Nephron (organoid): ENCODE data around the gene MEN1.

Source experiments
- H3K27ac Mint-ChIP-seq, 3 experiments: 2 replicates each; pipeline ENCODE4 v1.8.0; 2020; ENCODE audit warnings: mixed read lengths in 3 of 3, mild to moderate bottlenecking in 2 of 3, moderate library complexity in 1 of 3
- H3K27me3 Mint-ChIP-seq: 2 replicates; pipeline ENCODE4 v1.8.0; 2021; ENCODE audit warnings: low read depth, mild to moderate bottlenecking, moderate library complexity, mixed read lengths
- H3K36me3 Mint-ChIP-seq: 2 replicates; pipeline ENCODE4 v1.8.0; 2020; ENCODE audit warnings: low read depth, mixed read lengths
- H3K4me1 Mint-ChIP-seq: 2 replicates; pipeline ENCODE4 v1.8.0; 2020; ENCODE audit warnings: mixed read lengths
- H3K4me3 Mint-ChIP-seq, 3 experiments: 2 replicates each; pipeline ENCODE4 v1.8.0; 2020; ENCODE audit warnings: mild to moderate bottlenecking in 3 of 3, mixed read lengths in 3 of 3, moderate library complexity in 2 of 3
- H3K9me3 Mint-ChIP-seq: 2 replicates; pipeline ENCODE4 v1.8.0; 2020; ENCODE audit warnings: mixed read lengths
- TF ChIP-seq, protein P1 (sequence below), 3 experiments: fragments of 200-600 bp; sonication (generic); IDR thresholded peaks; one replicate each; pipeline ENCODE4 v1.5.0; 2021; ENCODE audit warnings: antibody characterized with exemption in 3 of 3; ENCODE audit not compliant: unreplicated experiment in 3 of 3

Gene MEN1

DNA sequence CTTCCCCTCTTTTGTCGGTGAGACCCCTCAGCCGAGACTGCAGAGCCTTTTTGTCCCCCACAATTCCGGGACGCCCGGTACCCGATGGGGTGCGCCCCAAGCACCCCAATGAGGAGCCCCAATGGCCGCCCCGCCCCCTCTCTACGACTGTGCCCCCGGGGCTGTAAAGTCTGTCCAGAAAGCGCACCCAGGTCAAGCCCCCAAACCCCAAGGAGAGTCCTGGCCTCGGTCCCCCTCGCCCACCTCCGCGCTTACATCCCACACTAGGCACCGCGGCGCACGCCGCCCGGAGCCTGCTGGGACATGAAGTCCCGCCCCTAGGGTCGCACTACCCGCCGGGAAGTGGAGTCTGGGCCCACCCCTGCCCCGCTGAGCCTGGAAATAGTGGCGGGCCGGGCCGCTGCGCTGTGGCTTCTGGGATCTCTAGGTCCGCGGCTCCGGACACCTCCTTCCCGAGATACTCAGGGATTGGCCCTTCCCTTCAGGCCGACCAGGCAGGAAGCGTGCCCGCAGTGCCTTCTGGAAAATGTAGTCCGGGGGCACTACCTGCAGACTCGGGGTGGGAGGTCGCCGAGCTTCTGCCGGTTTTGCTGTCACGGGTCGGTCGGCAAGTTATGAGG lies at the start of gene MEN1:
Gene MEN1, minus strand, starts transcription at position 281 of the 620 bp plus-strand sequence. CDS start 442 bp downstream, outside the sequence.
- Mint-ChIP-seq H3K4me1 (peaks cover 17% of the 10 kb centered on the region), H3K27me3 (no peaks in the 10 kb centered on the region), H3K36me3 (peaks cover 17% of the 10 kb centered on the region), H3K27ac (peak within 1 kb of the TSS; percentile 34 to 89 (median 83)), H3K9me3 (no peaks in the 10 kb centered on the region), H3K4me3 (peak within 1 kb of the TSS; percentile 95 to 99 (median 98))
- TF ChIP-seq, protein P1, sequence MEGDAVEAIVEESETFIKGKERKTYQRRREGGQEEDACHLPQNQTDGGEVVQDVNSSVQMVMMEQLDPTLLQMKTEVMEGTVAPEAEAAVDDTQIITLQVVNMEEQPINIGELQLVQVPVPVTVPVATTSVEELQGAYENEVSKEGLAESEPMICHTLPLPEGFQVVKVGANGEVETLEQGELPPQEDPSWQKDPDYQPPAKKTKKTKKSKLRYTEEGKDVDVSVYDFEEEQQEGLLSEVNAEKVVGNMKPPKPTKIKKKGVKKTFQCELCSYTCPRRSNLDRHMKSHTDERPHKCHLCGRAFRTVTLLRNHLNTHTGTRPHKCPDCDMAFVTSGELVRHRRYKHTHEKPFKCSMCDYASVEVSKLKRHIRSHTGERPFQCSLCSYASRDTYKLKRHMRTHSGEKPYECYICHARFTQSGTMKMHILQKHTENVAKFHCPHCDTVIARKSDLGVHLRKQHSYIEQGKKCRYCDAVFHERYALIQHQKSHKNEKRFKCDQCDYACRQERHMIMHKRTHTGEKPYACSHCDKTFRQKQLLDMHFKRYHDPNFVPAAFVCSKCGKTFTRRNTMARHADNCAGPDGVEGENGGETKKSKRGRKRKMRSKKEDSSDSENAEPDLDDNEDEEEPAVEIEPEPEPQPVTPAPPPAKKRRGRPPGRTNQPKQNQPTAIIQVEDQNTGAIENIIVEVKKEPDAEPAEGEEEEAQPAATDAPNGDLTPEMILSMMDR (IDR thresholded peaks at IDR 0.05; ENCODE audit: unreplicated experiment in 3 of 3), result no peak

DNA sequence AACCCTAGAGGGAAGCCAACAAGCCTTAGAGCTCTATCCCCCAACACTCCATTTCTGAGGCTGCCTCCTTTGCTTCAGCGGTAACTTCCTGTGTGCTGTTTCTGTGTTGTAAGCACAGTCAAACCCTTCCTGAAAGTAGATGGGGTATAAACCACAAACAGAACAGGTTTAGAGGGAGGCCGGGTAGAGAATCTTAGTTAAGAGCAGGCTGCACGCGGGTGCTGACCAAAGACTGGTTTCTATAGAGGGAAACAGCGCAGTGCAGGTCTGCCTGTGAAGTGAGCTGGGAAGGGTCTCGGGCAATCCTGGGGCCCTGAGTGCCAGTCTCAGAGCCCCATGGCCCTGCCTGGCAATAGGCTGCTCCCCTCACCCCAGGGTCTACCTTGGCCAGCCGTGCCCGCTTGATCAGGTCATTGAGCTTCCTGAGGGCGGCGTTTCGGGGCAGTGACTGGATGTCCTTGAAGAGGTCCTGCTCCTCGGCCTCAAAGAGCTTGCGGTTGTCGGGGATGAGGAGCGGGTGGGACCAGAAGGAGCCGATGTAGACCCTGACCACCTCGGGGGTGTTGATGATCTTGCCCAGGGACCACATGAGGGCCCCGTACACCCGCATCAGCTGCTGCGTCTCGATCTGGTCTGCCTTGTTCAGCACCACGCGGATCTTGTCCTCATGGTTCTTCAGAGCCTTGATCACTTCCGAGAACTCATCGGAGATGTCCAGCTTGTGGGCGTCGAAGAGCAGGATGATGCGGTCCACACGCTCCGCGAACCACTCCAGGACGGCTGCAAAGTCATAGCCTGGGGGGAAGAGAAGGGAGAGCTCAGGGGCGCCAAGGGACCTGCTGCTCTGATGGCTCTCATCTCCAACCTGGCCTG lies 49.4 kb upstream of the MEN1 start:
- peaks cover 16% of the 10 kb centered on the region for H3K36me3 Mint-ChIP-seq
- TF ChIP-seq, protein P1 (IDR thresholded peaks at IDR 0.05; ENCODE audit: unreplicated experiment in 3 of 3), result no peak
- peak overlapping the region in 1 of 3 experiments; percentile 50 for H3K27ac Mint-ChIP-seq
- H3K27me3 Mint-ChIP-seq, result no peaks in the 10 kb centered on the region
- no peaks in the 10 kb centered on the region for H3K9me3 Mint-ChIP-seq
- no peak overlapping the region for H3K4me3 Mint-ChIP-seq
- peaks cover 42% of the 10 kb centered on the region for H3K4me1 Mint-ChIP-seq

DNA sequence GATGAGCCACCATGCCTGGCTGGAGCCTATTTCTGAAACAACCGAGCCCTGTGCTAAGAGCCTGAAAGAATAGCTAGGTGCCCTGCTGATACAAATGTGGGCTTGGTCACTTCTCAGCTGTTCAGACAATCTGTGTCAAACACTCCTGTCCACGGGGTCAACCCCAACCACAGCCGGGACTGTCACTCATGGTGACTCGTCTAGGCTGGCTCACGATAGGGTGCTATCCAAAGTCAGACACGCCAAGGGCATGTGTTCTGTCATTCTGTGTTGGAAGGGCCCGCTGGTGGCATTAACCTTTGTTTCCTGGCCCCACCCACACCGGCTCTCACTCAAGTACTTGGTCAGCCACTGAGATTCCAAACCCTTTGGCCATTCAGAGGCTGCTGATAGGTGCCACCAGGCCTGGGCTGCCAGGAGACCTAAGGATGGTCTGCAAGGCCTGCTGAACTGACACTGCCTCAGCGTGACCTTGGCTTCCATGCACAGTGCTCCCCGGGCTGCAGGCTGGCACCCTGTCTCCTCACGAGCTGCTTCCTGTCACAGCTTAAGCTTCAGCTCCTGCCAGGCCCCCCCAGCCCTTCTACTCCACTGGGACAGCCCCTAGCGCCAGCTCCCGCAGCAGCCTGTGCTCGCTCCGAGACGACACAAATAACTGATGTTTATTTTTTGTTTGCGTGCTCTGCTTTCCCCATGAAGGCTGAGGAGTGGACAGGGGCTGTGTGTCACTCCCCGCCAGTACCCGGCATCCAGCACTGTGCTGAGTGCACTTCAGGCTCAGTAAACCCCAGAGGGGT lies 48.3 kb upstream of the MEN1 start:
- no peak overlapping the region for H3K4me3 Mint-ChIP-seq
- H3K27ac Mint-ChIP-seq, result no peak overlapping the region
- no peaks in the 10 kb centered on the region for H3K9me3 Mint-ChIP-seq
- H3K36me3 Mint-ChIP-seq, result peaks cover 20% of the 10 kb centered on the region
- H3K4me1 Mint-ChIP-seq, result peaks cover 31% of the 10 kb centered on the region
- H3K27me3 Mint-ChIP-seq, result no peaks in the 10 kb centered on the region
- TF ChIP-seq, protein P1 (IDR thresholded peaks at IDR 0.05; ENCODE audit: unreplicated experiment in 3 of 3), result no peak

DNA sequence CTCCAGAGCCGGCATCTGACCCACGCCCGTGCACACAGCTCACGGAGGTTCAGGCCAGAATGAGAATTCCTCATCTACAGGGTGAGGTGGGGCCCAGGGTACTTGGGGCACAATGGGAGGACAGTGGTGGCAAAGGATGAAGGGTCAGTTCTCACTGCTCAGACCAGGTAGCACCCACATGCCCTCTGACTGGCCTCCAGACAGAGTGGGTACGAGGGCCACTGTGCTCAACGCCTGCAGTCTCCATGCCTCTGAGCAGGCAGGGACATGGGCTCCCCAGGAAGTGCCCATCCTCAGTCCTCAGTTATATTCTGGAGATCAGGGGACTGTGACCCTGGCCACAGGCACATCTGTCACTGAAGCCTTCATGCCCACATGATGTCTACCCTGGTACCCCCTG lies 47.1 kb upstream of the MEN1 start:
- Mint-ChIP-seq H3K4me3 (no peak overlapping the region), H3K27me3 (no peaks in the 10 kb centered on the region), H3K36me3 (peaks cover 20% of the 10 kb centered on the region), H3K9me3 (no peaks in the 10 kb centered on the region), H3K4me1 (peaks cover 19% of the 10 kb centered on the region), H3K27ac (no peak overlapping the region)
- TF ChIP-seq, protein P1 (IDR thresholded peaks at IDR 0.05; ENCODE audit: unreplicated experiment in 3 of 3), result no peak

DNA sequence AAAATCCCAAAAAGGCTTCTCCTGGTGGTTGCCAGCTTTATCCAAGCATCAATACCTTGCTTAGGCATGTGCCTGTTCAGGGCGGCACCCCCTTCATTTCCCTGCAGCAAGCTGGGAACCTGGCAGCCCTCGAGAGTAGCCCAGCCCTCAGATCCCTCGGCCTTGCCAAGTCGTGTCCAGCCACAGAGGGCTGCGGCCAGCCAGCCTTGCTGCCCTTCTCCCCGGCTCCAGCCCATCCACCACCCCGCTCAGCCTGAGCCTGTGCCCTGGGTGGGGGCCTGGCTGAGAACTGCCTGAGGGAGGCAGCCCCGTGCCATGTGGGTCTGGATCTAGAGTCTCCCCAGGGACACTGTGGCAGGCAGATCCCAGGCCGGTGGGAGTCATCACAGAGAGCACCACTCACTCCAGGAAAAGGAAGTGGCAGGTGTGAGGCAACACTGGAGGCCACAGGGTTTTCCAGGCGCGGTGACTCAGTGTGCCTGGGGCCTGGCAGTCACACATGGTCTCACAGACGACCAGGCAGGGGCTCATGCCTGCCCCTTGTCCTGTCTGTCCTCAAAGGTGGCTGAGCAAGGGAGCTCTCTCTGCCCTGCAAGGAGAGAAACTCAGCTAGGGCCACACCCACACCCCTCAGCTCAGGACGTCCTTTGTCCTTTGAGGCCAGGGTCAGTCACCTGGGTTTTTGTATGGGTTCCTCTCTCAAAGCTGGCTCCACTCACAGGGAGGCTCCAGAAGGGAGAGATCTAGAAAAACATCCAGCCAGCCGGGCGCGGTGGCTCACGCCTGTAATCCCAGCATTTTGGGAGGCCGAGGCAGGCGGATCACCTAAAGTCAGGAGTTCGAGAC lies 46.3 kb upstream of the MEN1 start:
- TF ChIP-seq, protein P1 (IDR thresholded peaks at IDR 0.05; ENCODE audit: unreplicated experiment in 3 of 3), result no peak
- H3K36me3 Mint-ChIP-seq, result peaks cover 20% of the 10 kb centered on the region
- H3K27ac Mint-ChIP-seq, result no peak overlapping the region

More for the DNA sequence above, 46.3 kb upstream of the MEN1 start:
- Mint-ChIP-seq H3K4me3 (no peak overlapping the region), H3K4me1 (peaks cover 16% of the 10 kb centered on the region), H3K27me3 (no peaks in the 10 kb centered on the region), H3K9me3 (no peaks in the 10 kb centered on the region)
